ENCODE measurements around the gene NEK6.

NEK6 gene

GRCh38 chr9:124215956-124216355, 41.8 kb upstream of the NEK6 start:
- Histone ChIP-seq H3K27me3 (ENCODE audit: control insufficient read depth, insufficient read depth, low read length) (no peaks in the 10 kb centered on the region), H3K4me1 (ENCODE audit: control insufficient read depth, insufficient read depth, low read length) (peaks cover 6% of the 10 kb centered on the region; the same call in 1 of the 2 replicates), H3K27ac (ENCODE audit: low read depth, low read length) (no peak overlapping the region), H3K9me3 (ENCODE audit: control insufficient read depth, insufficient read depth, low read depth, low read length) (no peaks in the 10 kb centered on the region), H3K36me3 (ENCODE audit: control insufficient read depth, insufficient read depth, low read length) (no peaks in the 10 kb centered on the region), H3K9ac (ENCODE audit: low read length) (no peak overlapping the region), H3K4me3 (ENCODE audit: low read depth, low read length) (no peak overlapping the region)

- Histone ChIP-seq H3K27ac (ENCODE audit: low read depth, low read length) (no peak overlapping the region), H3K4me3 (ENCODE audit: low read depth, low read length) (no peak overlapping the region), H3K27me3 (ENCODE audit: control insufficient read depth, insufficient read depth, low read length) (no peaks in the 10 kb centered on the region), H3K4me1 (ENCODE audit: control insufficient read depth, insufficient read depth, low read length) (peaks cover 6% of the 10 kb centered on the region; the same call in 1 of the 2 replicates), H3K36me3 (ENCODE audit: control insufficient read depth, insufficient read depth, low read length) (no peaks in the 10 kb centered on the region), H3K9ac (ENCODE audit: low read length) (no peak overlapping the region), H3K9me3 (ENCODE audit: control insufficient read depth, insufficient read depth, low read depth, low read length) (no peaks in the 10 kb centered on the region)
Measured at GRCh38 chr9:124216474-124217176, 41.1 kb upstream of the NEK6 start.

GRCh38 chr9:124217836-124218437, 39.8 kb upstream of the NEK6 start:
- H3K27ac ChIP-seq (ENCODE audit: low read depth, low read length): no peak overlapping the region
- no peaks in the 10 kb centered on the region; the same call in 1 of the 2 replicates for H3K4me1 ChIP-seq (ENCODE audit: control insufficient read depth, insufficient read depth, low read length)
- H3K9me3 ChIP-seq (ENCODE audit: control insufficient read depth, insufficient read depth, low read depth, low read length): no peaks in the 10 kb centered on the region
- H3K36me3 ChIP-seq (ENCODE audit: control insufficient read depth, insufficient read depth, low read length): no peaks in the 10 kb centered on the region
- no peak overlapping the region for H3K4me3 ChIP-seq (ENCODE audit: low read depth, low read length)
- H3K27me3 ChIP-seq (ENCODE audit: control insufficient read depth, insufficient read depth, low read length): no peaks in the 10 kb centered on the region
- H3K9ac ChIP-seq (ENCODE audit: low read length): no peak overlapping the region

- no peak overlapping the region for H3K9ac ChIP-seq (ENCODE audit: low read length)
- no peaks in the 10 kb centered on the region for H3K27me3 ChIP-seq (ENCODE audit: control insufficient read depth, insufficient read depth, low read length)
- H3K36me3 ChIP-seq (ENCODE audit: control insufficient read depth, insufficient read depth, low read length): no peaks in the 10 kb centered on the region
- H3K4me1 ChIP-seq (ENCODE audit: control insufficient read depth, insufficient read depth, low read length): no peaks in the 10 kb centered on the region; the same call in 1 of the 2 replicates
- no peak overlapping the region for H3K4me3 ChIP-seq (ENCODE audit: low read depth, low read length)
- no peaks in the 10 kb centered on the region for H3K9me3 ChIP-seq (ENCODE audit: control insufficient read depth, insufficient read depth, low read depth, low read length)
- H3K27ac ChIP-seq (ENCODE audit: low read depth, low read length): no peak overlapping the region
Measured at GRCh38 chr9:124218438-124218982, 39.2 kb upstream of the NEK6 start.

GRCh38 chr9:124218987-124219461, 38.7 kb upstream of the NEK6 start:
- no peaks in the 10 kb centered on the region for H3K36me3 ChIP-seq (ENCODE audit: control insufficient read depth, insufficient read depth, low read length)
- no peaks in the 10 kb centered on the region for H3K9me3 ChIP-seq (ENCODE audit: control insufficient read depth, insufficient read depth, low read depth, low read length)
- H3K4me3 ChIP-seq (ENCODE audit: low read depth, low read length): no peak overlapping the region
- H3K27ac ChIP-seq (ENCODE audit: low read depth, low read length): no peak overlapping the region
- H3K27me3 ChIP-seq (ENCODE audit: control insufficient read depth, insufficient read depth, low read length): no peaks in the 10 kb centered on the region
- no peak overlapping the region for H3K9ac ChIP-seq (ENCODE audit: low read length)
- H3K4me1 ChIP-seq (ENCODE audit: control insufficient read depth, insufficient read depth, low read length): no peaks in the 10 kb centered on the region; the same call in 1 of the 2 replicates

- no peaks in the 10 kb centered on the region; the same call in 1 of the 2 replicates for H3K4me1 ChIP-seq (ENCODE audit: control insufficient read depth, insufficient read depth, low read length)
- no peaks in the 10 kb centered on the region for H3K36me3 ChIP-seq (ENCODE audit: control insufficient read depth, insufficient read depth, low read length)
- no peak overlapping the region for H3K27ac ChIP-seq (ENCODE audit: low read depth, low read length)
- H3K4me3 ChIP-seq (ENCODE audit: low read depth, low read length): no peak overlapping the region
- H3K9me3 ChIP-seq (ENCODE audit: control insufficient read depth, insufficient read depth, low read depth, low read length): no peaks in the 10 kb centered on the region
- no peak overlapping the region for H3K9ac ChIP-seq (ENCODE audit: low read length)
- no peaks in the 10 kb centered on the region for H3K27me3 ChIP-seq (ENCODE audit: control insufficient read depth, insufficient read depth, low read length)
Measured at GRCh38 chr9:124220946-124221451, 36.8 kb upstream of the NEK6 start.

- H3K4me3 ChIP-seq (ENCODE audit: low read depth, low read length): no peak overlapping the region
- no peak overlapping the region for H3K9ac ChIP-seq (ENCODE audit: low read length)
- H3K36me3 ChIP-seq (ENCODE audit: control insufficient read depth, insufficient read depth, low read length): no peaks in the 10 kb centered on the region
- H3K27me3 ChIP-seq (ENCODE audit: control insufficient read depth, insufficient read depth, low read length): no peaks in the 10 kb centered on the region
- H3K4me1 ChIP-seq (ENCODE audit: control insufficient read depth, insufficient read depth, low read length): no peaks in the 10 kb centered on the region; the same call in 1 of the 2 replicates
- H3K27ac ChIP-seq (ENCODE audit: low read depth, low read length): no peak overlapping the region
- H3K9me3 ChIP-seq (ENCODE audit: control insufficient read depth, insufficient read depth, low read depth, low read length): no peaks in the 10 kb centered on the region
Measured at GRCh38 chr9:124221676-124222075, 36.1 kb upstream of the NEK6 start.

- Histone ChIP-seq H3K4me3 (ENCODE audit: low read depth, low read length) (no peak overlapping the region), H3K9me3 (ENCODE audit: control insufficient read depth, insufficient read depth, low read depth, low read length) (no peaks in the 10 kb centered on the region), H3K9ac (ENCODE audit: low read length) (no peak overlapping the region), H3K4me1 (ENCODE audit: control insufficient read depth, insufficient read depth, low read length) (no peaks in the 10 kb centered on the region; the same call in 1 of the 2 replicates), H3K36me3 (ENCODE audit: control insufficient read depth, insufficient read depth, low read length) (no peaks in the 10 kb centered on the region), H3K27me3 (ENCODE audit: control insufficient read depth, insufficient read depth, low read length) (no peaks in the 10 kb centered on the region), H3K27ac (ENCODE audit: low read depth, low read length) (no peak overlapping the region)
Measured at GRCh38 chr9:124222109-124222508, 35.6 kb upstream of the NEK6 start.

GRCh38 chr9:124222918-124223720, 34.6 kb upstream of the NEK6 start:
- Histone ChIP-seq H3K9me3 (ENCODE audit: control insufficient read depth, insufficient read depth, low read depth, low read length) (no peaks in the 10 kb centered on the region), H3K4me3 (ENCODE audit: low read depth, low read length) (no peak overlapping the region), H3K27me3 (ENCODE audit: control insufficient read depth, insufficient read depth, low read length) (no peaks in the 10 kb centered on the region), H3K36me3 (ENCODE audit: control insufficient read depth, insufficient read depth, low read length) (no peaks in the 10 kb centered on the region), H3K4me1 (ENCODE audit: control insufficient read depth, insufficient read depth, low read length) (no peaks in the 10 kb centered on the region; the same call in 1 of the 2 replicates), H3K9ac (ENCODE audit: low read length) (no peak overlapping the region), H3K27ac (ENCODE audit: low read depth, low read length) (no peak overlapping the region)

- Histone ChIP-seq H3K4me3 (ENCODE audit: low read depth, low read length) (no peak overlapping the region), H3K9ac (ENCODE audit: low read length) (no peak overlapping the region), H3K36me3 (ENCODE audit: control insufficient read depth, insufficient read depth, low read length) (no peaks in the 10 kb centered on the region), H3K9me3 (ENCODE audit: control insufficient read depth, insufficient read depth, low read depth, low read length) (no peaks in the 10 kb centered on the region), H3K4me1 (ENCODE audit: control insufficient read depth, insufficient read depth, low read length) (no peaks in the 10 kb centered on the region; the same call in 1 of the 2 replicates), H3K27me3 (ENCODE audit: control insufficient read depth, insufficient read depth, low read length) (no peaks in the 10 kb centered on the region), H3K27ac (ENCODE audit: low read depth, low read length) (no peak overlapping the region)
Measured at GRCh38 chr9:124225945-124226344, 31.8 kb upstream of the NEK6 start.

Data from HUES6 (cell line).